DND-41 (cell line): Measurements from ENCODE around the gene EDN2.

Source experiments
- EZH2 ChIP-seq: IDR thresholded peaks from 3 replicates; pipeline ENCODE4 v1.6.1; 2012; ENCODE audit warnings: borderline replicate concordance, low read depth, mild to moderate bottlenecking, moderate library complexity, low read length, inconsistent platforms; ENCODE audit not compliant: severe bottlenecking
- TF ChIP-seq, protein P1 (sequence below): IDR thresholded peaks from 2 replicates; pipeline ENCODE4 v1.5.1; 2012; ENCODE audit warnings: borderline replicate concordance, low read length, moderate library complexity, mild to moderate bottlenecking; ENCODE audit not compliant: poor library complexity, severe bottlenecking; ENCODE audit errors: extremely low read depth

DNA sequence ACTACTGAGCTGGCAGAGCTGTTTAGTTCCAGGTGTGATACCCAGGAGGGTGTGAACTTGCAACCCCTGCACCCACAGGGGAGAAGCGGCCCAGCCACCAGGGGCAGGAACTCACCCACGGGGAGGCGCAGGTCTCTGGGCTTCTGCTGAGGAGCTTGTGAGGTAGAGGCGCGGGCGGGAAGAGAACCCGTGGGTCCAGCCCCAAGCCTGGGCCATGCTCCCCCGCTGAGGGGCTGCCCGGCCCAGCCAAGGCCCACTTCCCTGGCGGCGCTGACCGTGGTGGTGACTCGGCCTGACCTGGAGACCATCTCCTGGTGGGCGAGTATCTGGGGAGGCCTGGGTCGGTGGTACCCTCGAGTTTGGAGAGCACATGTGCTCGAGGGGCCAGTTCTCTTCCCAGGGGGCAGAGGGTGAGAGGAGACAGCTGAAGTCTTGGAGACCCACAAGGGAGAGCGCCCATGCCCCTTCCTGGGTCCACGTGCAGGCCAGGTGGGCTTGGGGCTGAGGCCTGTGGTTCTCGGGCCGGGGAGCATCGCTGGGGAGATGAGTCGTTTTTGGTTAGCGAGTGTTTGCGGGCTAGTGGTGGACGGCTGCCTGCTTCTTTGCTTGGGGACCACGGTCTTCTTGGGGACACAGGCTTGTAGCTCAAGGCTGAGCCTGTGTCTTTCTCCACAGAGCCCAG lies 28.4 kb upstream of the EDN2 start:
- TF ChIP-seq, protein P1, sequence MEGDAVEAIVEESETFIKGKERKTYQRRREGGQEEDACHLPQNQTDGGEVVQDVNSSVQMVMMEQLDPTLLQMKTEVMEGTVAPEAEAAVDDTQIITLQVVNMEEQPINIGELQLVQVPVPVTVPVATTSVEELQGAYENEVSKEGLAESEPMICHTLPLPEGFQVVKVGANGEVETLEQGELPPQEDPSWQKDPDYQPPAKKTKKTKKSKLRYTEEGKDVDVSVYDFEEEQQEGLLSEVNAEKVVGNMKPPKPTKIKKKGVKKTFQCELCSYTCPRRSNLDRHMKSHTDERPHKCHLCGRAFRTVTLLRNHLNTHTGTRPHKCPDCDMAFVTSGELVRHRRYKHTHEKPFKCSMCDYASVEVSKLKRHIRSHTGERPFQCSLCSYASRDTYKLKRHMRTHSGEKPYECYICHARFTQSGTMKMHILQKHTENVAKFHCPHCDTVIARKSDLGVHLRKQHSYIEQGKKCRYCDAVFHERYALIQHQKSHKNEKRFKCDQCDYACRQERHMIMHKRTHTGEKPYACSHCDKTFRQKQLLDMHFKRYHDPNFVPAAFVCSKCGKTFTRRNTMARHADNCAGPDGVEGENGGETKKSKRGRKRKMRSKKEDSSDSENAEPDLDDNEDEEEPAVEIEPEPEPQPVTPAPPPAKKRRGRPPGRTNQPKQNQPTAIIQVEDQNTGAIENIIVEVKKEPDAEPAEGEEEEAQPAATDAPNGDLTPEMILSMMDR = no peak
- TF ChIP-seq EZH2 = no peak
